Neuron (in vitro differentiated cells): ENCODE results near the gene CAMTA1.

Experiments
- H2AFZ ChIP-seq: one replicate; pipeline ENCODE4 v1.6.1; 2013; ENCODE audit warnings: low read depth, mild to moderate bottlenecking, inconsistent platforms, low read length, moderate library complexity
- H3K27me3 ChIP-seq: one replicate; pipeline ENCODE4 v1.6.1; 2013; ENCODE audit warnings: low read length; ENCODE audit not compliant: insufficient read depth
- H3K36me3 ChIP-seq: one replicate; pipeline ENCODE4 v1.6.1; 2013; ENCODE audit warnings: low read length; ENCODE audit not compliant: insufficient read depth
- H3K4me1 ChIP-seq: one replicate; pipeline ENCODE4 v1.6.1; 2013; ENCODE audit warnings: low read length; ENCODE audit not compliant: insufficient read depth
- H3K4me3 ChIP-seq: 2 replicates; pipeline ENCODE4 v1.5.1; 2013; ENCODE audit warnings: mild to moderate bottlenecking, low read length, moderate library complexity
- H3K9me3 ChIP-seq: one replicate; pipeline ENCODE4 v1.6.1; 2013; ENCODE audit warnings: low read length

The CAMTA1 gene

GRCh38 chr1:6867729-6868659 is 82.7 kb downstream of the CAMTA1 start:
- Histone ChIP-seq H3K4me3 (no peak overlapping the region), H3K36me3 (peaks cover 4% of the 10 kb centered on the region), H3K9me3 (peaks cover 2% of the 10 kb centered on the region), H2AFZ (no peak overlapping the region), H3K27me3 (no peaks in the 10 kb centered on the region), H3K4me1 (peaks cover 46% of the 10 kb centered on the region)

DNA sequence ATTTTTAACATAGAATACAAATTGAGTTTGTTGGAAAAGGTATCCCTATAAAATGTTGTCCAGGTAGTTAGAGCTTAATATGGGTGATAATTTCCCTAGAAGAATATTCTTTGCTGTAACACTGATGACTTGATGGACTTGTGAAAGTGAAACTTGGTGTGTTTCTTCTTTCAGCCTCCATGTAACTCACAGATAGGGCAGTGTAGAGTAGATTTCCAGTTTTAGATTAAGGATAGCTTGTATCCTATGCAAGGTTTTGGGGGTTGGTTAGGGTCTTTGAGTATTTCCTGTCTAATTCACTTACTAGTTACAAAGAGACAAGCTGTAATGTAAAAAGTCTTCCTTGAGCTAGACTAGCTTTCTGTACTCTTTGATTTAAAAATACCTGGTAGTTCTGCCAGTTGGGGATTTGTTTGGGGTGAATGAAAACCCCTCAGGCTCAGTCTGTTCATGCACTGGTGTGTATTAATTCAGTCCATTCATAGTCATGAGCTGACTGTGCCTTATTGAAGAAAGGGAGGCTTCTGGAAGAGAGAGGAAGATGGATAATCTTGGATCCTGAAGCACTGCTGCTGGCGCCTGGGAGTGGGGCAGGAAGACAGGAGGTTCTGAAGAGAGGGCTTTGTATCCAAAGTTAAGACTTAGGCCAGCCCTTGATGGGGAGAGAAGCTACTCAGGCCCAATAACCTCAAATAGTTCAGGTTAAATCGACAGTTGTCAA is 83.6 kb downstream of the CAMTA1 start:
- Histone ChIP-seq H3K4me1 (peaks cover 48% of the 10 kb centered on the region), H2AFZ (no peak overlapping the region), H3K4me3 (no peak overlapping the region)

DNA sequence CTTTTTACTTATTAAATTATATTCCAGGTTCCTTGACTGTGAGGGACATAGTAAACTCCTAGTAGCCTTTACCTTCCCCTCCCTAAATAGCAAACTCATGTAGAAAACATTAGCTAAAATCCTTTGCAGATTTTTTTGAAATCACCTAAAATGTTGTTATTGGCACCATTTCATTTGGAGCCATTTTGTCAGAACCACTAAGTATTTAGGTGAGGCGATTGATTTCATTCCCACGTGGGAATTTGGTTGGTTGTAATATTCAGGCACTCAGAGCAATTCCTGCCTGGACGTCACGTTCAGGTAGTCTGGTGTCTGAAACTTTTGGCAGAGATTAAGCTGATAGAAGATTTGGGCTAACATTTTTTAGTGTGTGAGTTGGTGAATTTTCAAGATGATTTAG is 84.3 kb downstream of the CAMTA1 start:
- Histone ChIP-seq H3K4me3 (no peak overlapping the region), H3K27me3 (no peaks in the 10 kb centered on the region), H3K4me1 (peaks cover 48% of the 10 kb centered on the region), H2AFZ (no peak overlapping the region), H3K36me3 (peaks cover 11% of the 10 kb centered on the region), H3K9me3 (no peaks in the 10 kb centered on the region)

More for the DNA sequence above, 83.6 kb downstream of the CAMTA1 start:
- Histone ChIP-seq H3K36me3 (peaks cover 9% of the 10 kb centered on the region), H3K27me3 (no peaks in the 10 kb centered on the region), H3K9me3 (peaks cover 2% of the 10 kb centered on the region)

- H3K4me3 ChIP-seq: no peak overlapping the region
Measured at GRCh38 chr1:6870086-6870485, 84.8 kb downstream of the CAMTA1 start.

DNA sequence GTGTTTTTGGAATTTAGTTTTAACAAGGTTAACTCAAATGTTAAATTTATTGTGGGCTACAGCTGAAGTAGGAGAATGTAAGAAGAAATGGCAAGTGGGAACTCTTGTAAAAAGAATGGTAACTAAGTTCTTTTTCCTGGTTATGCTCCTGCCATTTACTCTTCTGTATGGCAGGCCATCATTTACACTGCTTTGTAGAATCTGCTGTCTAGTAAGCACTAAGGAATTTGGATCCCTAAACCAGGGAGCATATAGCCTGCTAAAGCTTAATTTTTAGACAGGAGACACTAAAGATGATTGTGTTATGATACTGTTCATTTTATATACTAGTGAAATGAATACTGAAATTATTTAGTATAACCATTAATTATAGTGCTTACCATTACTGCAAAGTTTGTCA is 85.3 kb downstream of the CAMTA1 start:
- no peak overlapping the region for H2AFZ ChIP-seq
- H3K27me3 ChIP-seq: no peaks in the 10 kb centered on the region
- H3K4me1 ChIP-seq: peaks cover 48% of the 10 kb centered on the region
- H3K9me3 ChIP-seq: no peaks in the 10 kb centered on the region
- peaks cover 17% of the 10 kb centered on the region for H3K36me3 ChIP-seq
- no peak overlapping the region for H3K4me3 ChIP-seq

More at GRCh38 chr1:6870086-6870485, 84.8 kb downstream of the CAMTA1 start:
- H3K36me3 ChIP-seq: peaks cover 16% of the 10 kb centered on the region
- no peak overlapping the region for H2AFZ ChIP-seq
- H3K9me3 ChIP-seq: no peaks in the 10 kb centered on the region
- peaks cover 48% of the 10 kb centered on the region for H3K4me1 ChIP-seq
- no peaks in the 10 kb centered on the region for H3K27me3 ChIP-seq

GRCh38 chr1:6871300-6871972 is 86.2 kb downstream of the CAMTA1 start:
- no peak overlapping the region for H2AFZ ChIP-seq
- H3K36me3 ChIP-seq: peaks cover 17% of the 10 kb centered on the region
- H3K4me3 ChIP-seq: no peak overlapping the region
- H3K9me3 ChIP-seq: no peaks in the 10 kb centered on the region
- no peaks in the 10 kb centered on the region for H3K27me3 ChIP-seq
- peaks cover 47% of the 10 kb centered on the region for H3K4me1 ChIP-seq

DNA sequence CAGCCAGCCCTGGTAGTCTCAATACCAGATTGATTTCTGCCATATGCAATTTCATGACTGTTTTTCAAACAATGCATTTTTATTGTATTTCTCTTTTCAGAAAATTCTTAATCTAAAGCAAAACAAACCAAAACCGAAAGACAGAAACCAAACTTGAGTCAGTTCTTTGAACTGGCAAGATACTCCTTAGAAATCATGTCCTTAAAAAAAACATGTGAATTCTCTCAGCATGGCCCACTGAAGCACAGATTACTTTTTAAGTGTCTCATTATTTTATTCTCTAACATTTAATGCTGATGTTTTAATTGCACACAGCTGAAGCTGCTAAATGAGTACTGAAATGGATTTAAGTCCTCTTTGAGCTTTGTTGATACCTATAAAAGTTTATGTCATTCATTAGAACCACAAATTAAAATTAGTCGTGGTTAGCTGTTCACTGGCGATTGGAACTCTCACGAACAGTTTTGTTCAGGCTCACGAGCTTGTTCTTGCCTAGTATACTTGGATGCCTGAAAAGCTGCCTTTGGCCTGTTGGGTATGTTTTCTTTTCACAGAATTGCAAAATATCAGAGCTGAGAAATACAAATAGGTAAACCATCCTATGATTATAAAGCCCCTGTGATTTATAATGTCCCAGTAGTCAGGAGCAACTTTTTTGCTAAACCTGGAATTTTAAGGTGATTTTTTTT is 87.5 kb downstream of the CAMTA1 start:
- H3K4me3 ChIP-seq: no peak overlapping the region
- H2AFZ ChIP-seq: no peak overlapping the region
- H3K4me1 ChIP-seq: peaks cover 36% of the 10 kb centered on the region
- no peaks in the 10 kb centered on the region for H3K27me3 ChIP-seq
- H3K9me3 ChIP-seq: no peaks in the 10 kb centered on the region
- H3K36me3 ChIP-seq: peaks cover 17% of the 10 kb centered on the region

DNA sequence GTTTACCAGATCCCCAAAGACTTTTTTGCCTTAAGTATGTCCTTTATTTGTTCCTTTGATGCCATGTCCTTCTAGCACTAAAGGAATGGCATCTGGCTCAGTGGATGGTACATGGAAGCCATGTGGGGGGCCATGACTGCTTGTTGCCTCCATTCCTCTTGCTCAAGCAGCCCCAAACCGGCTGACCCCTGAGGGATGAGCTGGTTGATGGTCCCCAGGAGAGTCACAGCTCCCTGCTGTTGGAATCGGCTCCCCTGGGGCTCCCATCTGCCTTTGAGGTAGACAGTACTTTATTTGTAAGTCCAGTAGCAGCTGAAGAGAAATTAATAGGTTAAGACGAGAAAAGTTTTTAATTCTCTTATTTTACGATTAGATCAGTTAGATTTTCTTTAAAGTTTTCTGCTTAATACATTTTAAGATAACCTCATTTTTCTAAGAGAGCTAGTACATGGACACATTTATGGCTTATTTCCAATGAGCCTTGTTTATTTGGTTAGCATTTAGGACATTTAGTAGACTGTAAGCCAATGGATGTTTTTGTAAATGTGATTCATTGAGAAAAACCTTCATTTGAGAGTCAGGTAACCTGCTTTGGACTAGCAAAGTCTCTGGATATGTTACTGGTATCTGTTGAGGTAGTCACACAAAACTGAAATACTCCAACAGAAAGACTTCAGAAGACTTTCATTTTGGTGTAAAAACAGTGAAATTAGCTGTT is 88.2 kb downstream of the CAMTA1 start:
- Histone ChIP-seq H3K9me3 (no peaks in the 10 kb centered on the region), H3K36me3 (peaks cover 17% of the 10 kb centered on the region), H2AFZ (no peak overlapping the region), H3K4me3 (no peak overlapping the region), H3K27me3 (no peaks in the 10 kb centered on the region), H3K4me1 (peaks cover 30% of the 10 kb centered on the region)

DNA sequence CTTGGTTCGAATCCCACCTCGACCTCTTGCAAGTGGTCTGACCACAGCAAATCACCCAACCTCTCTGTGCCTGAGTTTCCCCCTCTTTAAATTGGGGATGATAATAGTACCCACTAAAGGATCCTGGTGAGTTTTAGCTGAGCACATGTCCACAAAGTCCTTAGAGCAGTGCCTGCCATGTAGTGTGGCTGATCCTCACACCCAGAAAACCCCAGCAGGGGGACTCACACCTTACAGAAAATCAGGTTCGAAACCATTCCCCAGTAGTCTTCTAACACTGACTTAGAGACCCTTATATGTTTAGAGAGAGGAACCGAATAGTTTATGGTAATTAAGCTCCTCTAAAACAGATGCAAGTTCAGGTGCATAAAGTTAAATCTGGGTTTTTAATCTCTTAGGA is 89.0 kb downstream of the CAMTA1 start:
- peaks cover 17% of the 10 kb centered on the region for H3K36me3 ChIP-seq
- H3K27me3 ChIP-seq: no peaks in the 10 kb centered on the region
- no peak overlapping the region for H3K4me3 ChIP-seq
- H3K4me1 ChIP-seq: peaks cover 21% of the 10 kb centered on the region
- H2AFZ ChIP-seq: no peak overlapping the region
- no peaks in the 10 kb centered on the region for H3K9me3 ChIP-seq

GRCh38 chr1:6880951-6881690 is 95.9 kb downstream of the CAMTA1 start:
- Histone ChIP-seq H3K9me3 (no peaks in the 10 kb centered on the region), H3K36me3 (no peaks in the 10 kb centered on the region), H3K4me3 (no peak overlapping the region), H2AFZ (no peak overlapping the region), H3K27me3 (no peaks in the 10 kb centered on the region), H3K4me1 (no peaks in the 10 kb centered on the region)

GRCh38 chr1:6882414-6882813 is 97.2 kb downstream of the CAMTA1 start:
- H3K9me3 ChIP-seq: no peaks in the 10 kb centered on the region
- no peaks in the 10 kb centered on the region for H3K4me1 ChIP-seq
- H2AFZ ChIP-seq: no peak overlapping the region
- no peaks in the 10 kb centered on the region for H3K36me3 ChIP-seq
- H3K4me3 ChIP-seq: no peak overlapping the region
- no peaks in the 10 kb centered on the region for H3K27me3 ChIP-seq
